ENCODE results near the gene NDUFA6.
"Not testable (repeated sequence)": the region's sequence is repeated elsewhere in the genome, so short reads cannot be mapped to it uniquely, and the experiment has no call there.

Gene NDUFA6

GRCh38 chr22:42072606-42073330, 17.8 kb downstream of the NDUFA6 start:
- in situ Hi-C loops (cut with HindIII; ENCODE audit: low sequenced_read_pairs), result no loop called here

DNA sequence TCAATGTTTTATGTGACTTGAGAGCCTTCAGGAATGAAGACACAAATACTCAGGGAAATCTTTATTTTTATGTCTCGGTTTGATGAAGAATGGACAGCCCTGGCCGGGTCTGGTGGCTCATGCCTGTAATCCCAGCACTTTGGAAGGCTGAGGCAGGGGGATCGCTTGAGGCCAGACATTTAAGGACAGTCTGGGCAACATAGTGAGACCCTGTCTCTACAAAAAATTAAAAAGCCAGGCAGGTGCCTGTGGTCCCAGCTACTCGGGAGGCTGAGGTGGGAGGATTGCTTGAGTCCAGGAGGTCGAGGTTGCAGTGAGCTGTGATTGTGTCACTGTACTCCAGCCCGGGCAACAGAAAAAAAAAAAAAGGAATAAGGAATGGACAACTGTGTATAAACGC, 19.1 kb downstream of the NDUFA6 start:
- in situ Hi-C loops (cut with HindIII; ENCODE audit: low sequenced_read_pairs), result not testable (repeated sequence)

DNA sequence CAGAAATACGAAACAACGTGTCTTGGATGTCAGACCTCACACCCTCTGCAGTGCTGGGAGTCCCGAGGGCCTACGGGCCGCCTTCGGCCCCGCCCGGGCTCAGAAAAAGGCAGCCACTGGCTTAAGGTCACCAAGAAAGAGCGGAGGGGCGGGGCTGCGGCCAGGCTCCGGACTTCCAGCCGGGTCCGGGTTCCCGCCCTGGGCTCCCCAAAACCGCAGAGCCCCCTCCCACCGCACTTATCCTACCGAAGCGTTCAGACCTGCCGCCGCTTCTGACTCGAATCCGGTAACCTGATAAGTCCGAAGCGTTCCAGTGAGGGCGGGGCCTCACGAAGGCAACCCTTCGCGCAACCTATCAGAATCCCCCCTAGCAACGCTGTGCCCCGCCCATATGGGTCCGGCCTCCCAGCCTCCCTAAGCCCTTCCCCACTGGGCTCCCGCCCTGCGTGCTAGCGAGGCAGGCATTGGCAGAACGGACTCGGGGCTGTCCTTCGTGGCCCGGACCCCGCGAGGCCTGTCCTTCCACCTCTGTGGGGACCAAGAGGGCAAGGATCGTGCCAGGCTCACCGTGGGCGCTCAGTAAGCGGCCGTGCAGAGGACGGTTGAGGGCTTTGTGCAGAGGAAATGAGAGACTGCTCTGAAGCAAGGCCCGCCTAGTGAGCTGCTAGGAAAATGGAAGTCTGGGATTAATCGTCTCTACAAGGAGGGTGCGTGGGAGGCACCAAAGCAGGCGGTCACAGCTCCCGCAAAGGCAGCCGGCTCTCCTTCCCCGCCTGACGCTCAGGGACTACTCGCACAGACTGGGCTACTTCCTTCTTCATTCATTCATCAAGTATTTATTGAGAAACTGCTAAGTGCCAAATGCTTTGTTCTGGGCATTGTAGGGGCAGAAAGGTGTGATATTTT, 19.8 kb downstream of the NDUFA6 start, which contains the start of gene NAGA:
TSS of gene NAGA (minus strand) at position 296 of the 906 bp plus-strand sequence. CDS start 515 bp downstream, outside the sequence.
- in situ Hi-C loops (cut with HindIII; ENCODE audit: low sequenced_read_pairs), result no loop called here

DNA sequence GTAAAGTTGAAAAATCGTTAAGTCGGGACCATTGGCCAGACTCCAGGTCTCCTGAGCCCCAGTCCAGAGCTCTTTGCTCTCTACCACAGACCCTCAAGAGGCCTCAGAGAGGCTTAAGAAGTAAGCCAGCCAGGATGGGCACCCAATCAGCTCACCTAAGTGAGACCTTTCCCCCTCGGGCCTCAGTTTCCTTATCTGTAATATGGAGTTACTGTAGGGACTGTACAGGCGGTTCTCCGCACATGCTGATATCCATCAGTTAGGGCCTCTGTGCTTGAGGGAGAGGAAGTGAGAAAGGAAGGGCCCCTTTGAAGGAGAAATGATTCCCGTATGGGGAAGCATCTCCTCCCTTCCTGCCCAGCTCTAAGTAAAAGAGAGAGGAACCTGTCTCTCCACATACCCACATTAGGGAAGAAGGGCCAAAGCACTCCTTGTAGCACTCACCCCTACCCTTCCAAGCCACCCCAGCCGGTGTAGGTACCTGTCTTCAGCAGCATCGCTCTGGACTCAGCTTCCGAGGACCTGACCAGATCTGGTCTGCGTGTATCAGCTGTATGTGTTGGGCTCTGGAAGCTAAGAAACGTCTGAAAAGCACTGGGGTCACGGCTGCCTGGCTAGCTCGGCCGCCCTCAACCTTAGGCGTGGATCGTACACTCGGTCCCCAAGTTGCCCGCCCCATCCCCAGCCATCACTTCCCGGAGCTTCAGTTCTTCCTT, 20.6 kb downstream of the NDUFA6 start:
- in situ Hi-C loops (cut with HindIII; ENCODE audit: low sequenced_read_pairs), result no loop called here

DNA sequence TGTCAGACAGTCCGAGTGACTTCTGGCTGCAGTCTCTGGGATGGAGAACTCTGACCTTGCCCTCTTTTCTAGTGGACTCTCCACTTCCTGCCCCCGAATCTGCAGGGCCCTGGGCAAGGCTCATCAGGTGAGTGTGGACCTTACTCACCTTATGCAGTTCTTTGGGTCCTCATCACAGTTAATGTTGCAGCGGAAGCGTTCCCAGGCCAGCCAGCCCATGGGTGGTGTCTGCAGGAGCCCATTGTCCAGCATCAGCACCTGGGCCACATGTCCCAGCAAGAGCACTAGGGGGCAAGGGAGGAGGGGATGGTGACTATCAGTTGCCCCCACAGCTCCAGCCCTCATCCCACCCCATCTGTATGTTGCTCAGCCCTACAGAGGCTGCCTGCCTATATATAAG, 22.3 kb downstream of the NDUFA6 start:
- in situ Hi-C loops (cut with HindIII; ENCODE audit: low sequenced_read_pairs), result no loop called here

DNA sequence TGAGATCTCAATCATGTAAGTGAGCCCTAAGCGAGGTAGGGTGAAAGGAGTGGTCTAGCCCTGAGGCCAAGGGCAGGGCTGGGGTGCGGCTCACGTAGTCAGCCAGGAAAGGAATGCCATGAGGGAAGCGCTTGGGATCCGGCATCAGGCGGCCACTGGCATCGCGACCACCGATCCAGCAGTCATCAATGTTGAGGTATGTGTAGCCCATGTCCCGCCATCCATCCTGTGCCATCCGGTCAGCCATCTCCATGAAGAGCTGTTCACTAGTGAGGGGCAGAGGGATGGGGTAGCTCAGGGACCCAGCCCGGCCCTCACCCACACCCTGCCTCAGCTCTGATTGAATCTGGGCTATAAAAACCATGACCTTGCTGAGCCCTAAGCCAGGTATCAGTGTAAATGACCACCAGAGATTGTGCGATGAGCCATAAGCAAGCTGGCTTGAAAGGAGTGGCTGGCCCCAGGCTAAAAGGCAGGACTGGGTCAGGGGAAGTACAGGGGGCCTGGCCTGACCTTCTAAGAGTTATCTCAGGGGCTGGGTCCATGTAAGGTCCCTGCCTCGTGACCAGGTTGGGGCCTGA, 22.8 kb downstream of the NDUFA6 start:
- in situ Hi-C loops (cut with HindIII; ENCODE audit: low sequenced_read_pairs), result no loop called here

- in situ Hi-C loops (cut with HindIII; ENCODE audit: low sequenced_read_pairs), result no loop called here
Observed at GRCh38 chr22:42066937-42067336, 23.6 kb downstream of the NDUFA6 start.

GRCh38 chr22:42066126-42066761, 24.3 kb downstream of the NDUFA6 start:
- in situ Hi-C loops (cut with HindIII; ENCODE audit: low sequenced_read_pairs), result no loop called here

- in situ Hi-C loops (cut with HindIII; ENCODE audit: low sequenced_read_pairs), result no loop called here
Observed at GRCh38 chr22:42065438-42066125, 25.0 kb downstream of the NDUFA6 start.

- in situ Hi-C loops (cut with HindIII; ENCODE audit: low sequenced_read_pairs), result no loop called here
Observed at GRCh38 chr22:42064629-42065028, 25.9 kb downstream of the NDUFA6 start.

DNA sequence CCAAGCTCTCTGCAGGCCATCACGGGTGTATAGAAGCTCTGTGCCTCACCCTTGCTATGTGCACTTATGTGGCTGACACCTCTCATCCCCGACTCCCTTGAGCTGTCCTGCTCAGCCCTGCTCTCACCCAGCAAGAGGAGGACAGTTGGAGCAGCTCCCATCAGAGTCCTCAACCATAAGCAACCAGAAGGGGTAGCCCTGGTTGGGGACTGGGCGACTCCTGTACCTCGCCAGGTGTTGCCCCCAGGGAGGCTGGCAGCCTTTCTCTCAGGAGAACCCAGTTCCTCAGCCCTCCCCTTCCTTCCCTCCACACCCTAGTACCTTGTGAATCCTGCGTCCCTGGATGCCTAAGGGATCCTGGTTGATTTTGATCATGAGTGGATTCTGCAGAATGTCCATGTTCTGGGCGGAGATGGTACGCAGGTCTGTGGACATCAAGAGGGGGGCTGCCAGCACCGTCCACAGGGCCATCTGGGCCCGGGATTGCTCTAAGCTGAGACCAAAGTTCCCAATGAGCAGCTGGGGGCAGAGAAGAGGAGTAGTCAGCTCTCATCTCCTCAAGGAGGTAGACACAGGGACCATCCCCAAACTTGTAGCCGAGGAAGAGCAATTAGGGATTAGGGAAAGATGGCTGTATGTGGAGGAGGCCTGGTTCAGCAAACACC, 27.9 kb downstream of the NDUFA6 start:
- in situ Hi-C loops (cut with HindIII; ENCODE audit: low sequenced_read_pairs), result no loop called here

DNA sequence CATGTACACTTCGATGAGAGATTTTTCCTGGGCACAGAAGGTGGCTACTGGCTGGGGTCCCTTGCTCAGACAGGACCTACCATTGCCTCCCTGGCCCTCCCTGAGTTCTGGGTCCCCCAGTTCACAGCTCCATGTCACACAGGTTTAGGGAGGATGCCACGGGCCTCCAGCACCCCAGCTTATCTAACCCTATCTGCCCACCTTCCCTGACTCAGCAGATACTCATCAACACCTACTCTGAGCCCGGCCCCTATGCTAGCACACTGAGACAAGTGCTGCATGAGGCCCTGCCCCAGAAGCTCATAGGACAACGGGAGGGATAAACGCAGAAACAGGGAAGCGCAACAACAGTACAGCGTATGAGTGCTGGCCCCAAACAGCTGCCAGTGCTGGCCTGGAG, 29.5 kb downstream of the NDUFA6 start:
- in situ Hi-C loops (cut with HindIII; ENCODE audit: low sequenced_read_pairs), result no loop called here

- in situ Hi-C loops (cut with HindIII; ENCODE audit: low sequenced_read_pairs), result no loop called here
Observed at GRCh38 chr22:42060489-42060888, 30.1 kb downstream of the NDUFA6 start.

- in situ Hi-C loops (cut with HindIII; ENCODE audit: low sequenced_read_pairs), result no loop called here
Observed at GRCh38 chr22:42056757-42057511, 33.6 kb downstream of the NDUFA6 start.

- in situ Hi-C loops (cut with HindIII; ENCODE audit: low sequenced_read_pairs), result no loop called here
Observed at GRCh38 chr22:42052765-42053164, 37.8 kb downstream of the NDUFA6 start.

- in situ Hi-C loops (cut with HindIII; ENCODE audit: low sequenced_read_pairs), result no loop called here
Observed at GRCh38 chr22:42050641-42051180, 39.9 kb downstream of the NDUFA6 start.

DNA sequence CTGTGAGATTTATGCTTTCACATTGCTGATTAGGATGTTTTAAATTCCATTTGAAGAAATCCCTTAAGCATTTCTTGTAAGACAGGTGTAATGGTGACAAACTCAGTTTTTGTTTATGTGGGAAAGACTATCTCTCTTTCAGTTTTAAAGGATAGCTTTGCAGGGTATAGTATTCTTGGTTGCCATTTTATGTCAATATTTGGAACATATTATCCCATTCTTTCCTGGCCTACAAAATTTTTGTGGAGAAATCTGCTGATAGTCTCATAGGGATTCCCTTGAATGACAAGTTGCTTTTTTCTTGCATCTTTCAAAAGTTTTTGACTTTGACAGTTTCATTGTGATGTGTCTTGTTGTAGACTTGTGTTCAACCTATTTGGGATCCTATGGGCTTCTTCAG, 48.8 kb downstream of the NDUFA6 start:
- in situ Hi-C loops (cut with HindIII; ENCODE audit: low sequenced_read_pairs), result no loop called here

GRCh38 chr22:42039271-42039670, 51.3 kb downstream of the NDUFA6 start:
- in situ Hi-C loops (cut with HindIII; ENCODE audit: low sequenced_read_pairs), result loop anchor here (10.0 kb wide), 1 partner anchor 76 kb away; no protein-coding TSS in a partner anchor
